IMR-90 (cell line): Measurements from ENCODE around the gene COG1.

Source experiments
- BHLHE40 ChIP-seq: fragments of 150-350 bp; IDR thresholded peaks from 2 replicates; pipeline ENCODE4 v1.6.1; 2016; ENCODE audit warnings: mild to moderate bottlenecking, low read depth, low read length
- SMC3 ChIP-seq: fragments of 150-350 bp; IDR thresholded peaks from 2 replicates; pipeline ENCODE4 v1.6.1; 2016; ENCODE audit warnings: low read depth, mild to moderate bottlenecking, antibody characterized with exemption, low read length, moderate library complexity
- TF ChIP-seq, protein P1 (sequence below): conservative IDR thresholded peaks from 2 replicates; pipeline ENCODE4 v1.5.1; 2012; ENCODE audit warnings: mild to moderate bottlenecking, low read depth, low read length, improper control_type of control experiment

DNA sequence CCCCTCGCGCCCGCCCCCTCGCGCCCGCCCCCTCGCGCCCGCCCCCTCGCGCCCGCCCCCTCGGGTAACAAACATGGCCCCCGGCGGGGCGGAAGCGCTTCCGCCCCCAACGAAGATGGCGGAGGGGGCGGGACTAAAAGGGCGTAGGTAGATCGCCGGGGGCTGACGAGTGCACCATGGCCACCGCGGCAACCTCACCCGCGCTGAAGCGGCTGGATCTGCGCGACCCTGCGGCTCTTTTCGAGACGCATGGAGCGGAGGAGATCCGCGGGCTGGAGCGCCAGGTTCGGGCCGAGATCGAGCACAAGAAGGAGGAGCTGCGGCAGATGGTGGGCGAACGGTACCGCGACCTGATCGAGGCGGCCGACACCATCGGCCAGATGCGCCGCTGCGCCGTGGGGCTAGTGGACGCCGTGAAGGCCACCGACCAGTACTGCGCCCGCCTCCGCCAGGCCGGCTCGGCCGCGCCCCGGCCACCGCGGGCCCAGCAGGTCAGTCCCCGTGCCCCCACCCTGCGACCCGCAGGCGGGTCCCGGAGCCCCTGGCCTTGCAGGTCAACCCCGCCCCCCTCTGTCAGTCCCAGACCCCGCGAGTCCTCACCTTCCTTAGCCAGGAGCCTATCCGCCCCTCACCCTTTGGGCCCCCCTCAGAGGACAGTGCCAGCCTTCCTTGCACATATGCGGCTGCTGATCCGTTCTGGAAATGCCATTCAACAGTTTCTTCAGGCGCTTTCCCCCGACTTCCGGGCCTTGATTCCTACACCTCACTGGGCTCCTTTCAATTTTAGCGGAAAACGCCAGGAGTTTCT is at the start of gene COG1:
- TF ChIP-seq, protein P1, sequence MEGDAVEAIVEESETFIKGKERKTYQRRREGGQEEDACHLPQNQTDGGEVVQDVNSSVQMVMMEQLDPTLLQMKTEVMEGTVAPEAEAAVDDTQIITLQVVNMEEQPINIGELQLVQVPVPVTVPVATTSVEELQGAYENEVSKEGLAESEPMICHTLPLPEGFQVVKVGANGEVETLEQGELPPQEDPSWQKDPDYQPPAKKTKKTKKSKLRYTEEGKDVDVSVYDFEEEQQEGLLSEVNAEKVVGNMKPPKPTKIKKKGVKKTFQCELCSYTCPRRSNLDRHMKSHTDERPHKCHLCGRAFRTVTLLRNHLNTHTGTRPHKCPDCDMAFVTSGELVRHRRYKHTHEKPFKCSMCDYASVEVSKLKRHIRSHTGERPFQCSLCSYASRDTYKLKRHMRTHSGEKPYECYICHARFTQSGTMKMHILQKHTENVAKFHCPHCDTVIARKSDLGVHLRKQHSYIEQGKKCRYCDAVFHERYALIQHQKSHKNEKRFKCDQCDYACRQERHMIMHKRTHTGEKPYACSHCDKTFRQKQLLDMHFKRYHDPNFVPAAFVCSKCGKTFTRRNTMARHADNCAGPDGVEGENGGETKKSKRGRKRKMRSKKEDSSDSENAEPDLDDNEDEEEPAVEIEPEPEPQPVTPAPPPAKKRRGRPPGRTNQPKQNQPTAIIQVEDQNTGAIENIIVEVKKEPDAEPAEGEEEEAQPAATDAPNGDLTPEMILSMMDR = 0 out of 2 replicates have a peak, but pooled peaks have one; percentile 4
- TF ChIP-seq SMC3 (no peak), BHLHE40 (no peak)
